Esophagus squamous epithelium (tissue), 4 donors: ENCODE results near the gene MRPL30.

Source experiments
- CTCF ChIP-seq, 6 experiments: fragments of 450-650 bp in 4 of 6; fragments of 200-600 bp in 2 of 6; sonication (generic) in 2 of 6; IDR thresholded peaks; one replicate each; pipeline ENCODE4 v1.5.1; 2016 to 2019; ENCODE audit warnings: antibody characterized with exemption in 6 of 6, mild to moderate bottlenecking in 4 of 6, moderate library complexity in 4 of 6
- POLR2A ChIP-seq, 4 donors: fragments of 450-650 bp; IDR thresholded peaks; one replicate each; pipeline ENCODE4 v1.6.1; 2017; ENCODE audit warnings: antibody characterized with exemption in 4 of 4, mild to moderate bottlenecking in 4 of 4, moderate library complexity in 3 of 4

GRCh38 chr2:99200076-99200800 is 19.3 kb downstream of the MRPL30 start:
- no peak for TF ChIP-seq CTCF (IDR thresholded peaks at IDR 0.05)
- TF ChIP-seq POLR2A (IDR thresholded peaks at IDR 0.05), result no peak
